Measurements from ENCODE around the gene MCC. TPM values are rescaled to one million over a fixed set of nuclear protein-coding genes. Genes with fewer than 3 reads are reported as not detected.

The MCC gene
- total RNA-seq, 2 experiments from 2014 or later, result 0.25 TPM; not detected in 1

DNA sequence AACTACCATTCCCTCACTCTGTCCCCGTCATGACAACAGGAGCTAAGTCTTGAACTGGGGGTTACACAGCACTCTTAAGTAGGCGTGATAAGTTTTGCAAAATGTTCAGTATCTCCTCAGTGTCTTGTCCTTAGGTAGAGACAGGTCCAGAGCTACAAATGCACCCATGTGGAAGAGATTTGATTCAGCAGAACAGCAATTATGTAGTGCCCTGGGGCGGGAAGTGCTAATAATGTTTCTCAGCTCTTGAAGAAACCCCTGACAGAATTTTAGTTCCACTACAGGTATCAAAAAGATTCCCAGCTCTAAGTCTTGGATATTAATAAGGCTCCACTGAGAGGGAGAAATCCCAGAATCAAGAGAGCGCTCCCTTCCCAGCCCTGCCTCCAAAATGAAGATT is 462.0 kb downstream of the MCC start:
- H3K4me1 ChIP-seq (ENCODE audit: insufficient read depth, low read length, poor library complexity, severe bottlenecking), result peaks cover 22% of the 10 kb centered on the region
- H3K9me2 ChIP-seq (ENCODE audit: insufficient read depth, low read length), result no peaks in the 10 kb centered on the region
- H3K79me2 ChIP-seq (ENCODE audit: insufficient read depth, low read depth, low read length), result no peaks in the 10 kb centered on the region
- peaks cover 22% of the 10 kb centered on the region; the same call in 1 of the 2 replicates for H3K36me3 ChIP-seq (ENCODE audit: insufficient read depth, low read length)
- H3K27ac ChIP-seq (ENCODE audit: low read depth, low read length, poor library complexity, severe bottlenecking), result no peak overlapping the region
- intact Hi-C loops (cut with micrococcal nuclease; ENCODE audit: unreplicated experiment), result no loop called here
- no peak overlapping the region for H3K4me3 ChIP-seq (ENCODE audit: low read depth, low read length, poor library complexity, severe bottlenecking)
- H3K4me2 ChIP-seq (ENCODE audit: low read length), result no peak overlapping the region
- BruUV-seq (replicated peaks), result no TSS peak
- ChIA-PET CTCF (ENCODE audit: unreplicated experiment) (no interaction called here), POLR2A (no interaction called here)
- TF ChIP-seq EZH2phosphoT487 (IDR thresholded peaks at IDR 0.05; ENCODE audit: borderline replicate concordance, low read depth, low read length), result no peak
- TF ChIP-seq, protein P1, sequence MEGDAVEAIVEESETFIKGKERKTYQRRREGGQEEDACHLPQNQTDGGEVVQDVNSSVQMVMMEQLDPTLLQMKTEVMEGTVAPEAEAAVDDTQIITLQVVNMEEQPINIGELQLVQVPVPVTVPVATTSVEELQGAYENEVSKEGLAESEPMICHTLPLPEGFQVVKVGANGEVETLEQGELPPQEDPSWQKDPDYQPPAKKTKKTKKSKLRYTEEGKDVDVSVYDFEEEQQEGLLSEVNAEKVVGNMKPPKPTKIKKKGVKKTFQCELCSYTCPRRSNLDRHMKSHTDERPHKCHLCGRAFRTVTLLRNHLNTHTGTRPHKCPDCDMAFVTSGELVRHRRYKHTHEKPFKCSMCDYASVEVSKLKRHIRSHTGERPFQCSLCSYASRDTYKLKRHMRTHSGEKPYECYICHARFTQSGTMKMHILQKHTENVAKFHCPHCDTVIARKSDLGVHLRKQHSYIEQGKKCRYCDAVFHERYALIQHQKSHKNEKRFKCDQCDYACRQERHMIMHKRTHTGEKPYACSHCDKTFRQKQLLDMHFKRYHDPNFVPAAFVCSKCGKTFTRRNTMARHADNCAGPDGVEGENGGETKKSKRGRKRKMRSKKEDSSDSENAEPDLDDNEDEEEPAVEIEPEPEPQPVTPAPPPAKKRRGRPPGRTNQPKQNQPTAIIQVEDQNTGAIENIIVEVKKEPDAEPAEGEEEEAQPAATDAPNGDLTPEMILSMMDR (conservative IDR thresholded peaks at IDR 0.05; ENCODE audit: low read length), result no peak
- no peak overlapping the region for H2AFZ ChIP-seq (ENCODE audit: low read length)
- H4K20me1 ChIP-seq (ENCODE audit: insufficient read depth, low read length), result no peaks in the 10 kb centered on the region
- no peaks in the 10 kb centered on the region for H3K9me3 ChIP-seq (ENCODE audit: low read length)
- no peak for DNase-seq (ENCODE audit: low spot score)

DNA sequence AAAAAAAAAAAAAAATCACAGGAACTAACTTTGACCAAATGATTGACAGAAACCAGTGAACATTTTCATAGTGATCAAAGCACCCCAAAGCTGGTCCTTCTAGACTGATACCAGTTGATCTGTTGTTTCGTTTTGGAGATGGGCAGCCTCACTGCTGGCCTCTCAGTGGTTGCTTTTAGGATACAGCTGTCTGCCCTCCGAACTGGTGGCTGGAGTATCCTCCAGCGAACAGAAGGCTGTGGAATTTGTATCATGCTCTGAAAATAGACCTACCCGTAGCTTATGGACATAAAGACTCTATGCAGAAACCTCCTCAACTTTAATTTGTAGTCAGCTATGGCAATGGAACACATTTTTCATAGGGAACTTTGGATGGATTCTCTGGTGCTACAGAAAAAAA is 462.7 kb downstream of the MCC start:
- H3K36me3 ChIP-seq (ENCODE audit: insufficient read depth, low read length), result peaks cover 28% of the 10 kb centered on the region
- no peak overlapping the region for H3K4me3 ChIP-seq (ENCODE audit: low read depth, low read length, poor library complexity, severe bottlenecking)
- no peaks in the 10 kb centered on the region for H3K9me3 ChIP-seq (ENCODE audit: low read length)
- no TSS peak for BruUV-seq (replicated peaks)
- no peaks in the 10 kb centered on the region for H3K9me2 ChIP-seq (ENCODE audit: insufficient read depth, low read length)
- H3K79me2 ChIP-seq (ENCODE audit: insufficient read depth, low read depth, low read length), result no peaks in the 10 kb centered on the region
- no peaks in the 10 kb centered on the region for H4K20me1 ChIP-seq (ENCODE audit: insufficient read depth, low read length)
- ChIA-PET POLR2A (interaction anchor here (0.6 to 0.7 kb wide), 3 partner anchors 31 to 115 kb away, joined by 4 to 5 read pairs (median 5); no protein-coding TSS in a partner anchor), CTCF (ENCODE audit: unreplicated experiment) (no interaction called here)
- TF ChIP-seq, protein P1 (conservative IDR thresholded peaks at IDR 0.05; ENCODE audit: low read length), result no peak
- no peak for TF ChIP-seq EZH2phosphoT487 (IDR thresholded peaks at IDR 0.05; ENCODE audit: borderline replicate concordance, low read depth, low read length)
- no peak overlapping the region for H3K27ac ChIP-seq (ENCODE audit: low read depth, low read length, poor library complexity, severe bottlenecking)
- no peak for DNase-seq (ENCODE audit: low spot score)
- H3K4me1 ChIP-seq (ENCODE audit: insufficient read depth, low read length, poor library complexity, severe bottlenecking), result peaks cover 28% of the 10 kb centered on the region
- intact Hi-C loops (cut with micrococcal nuclease; ENCODE audit: unreplicated experiment), result no loop called here
- no peak overlapping the region for H3K4me2 ChIP-seq (ENCODE audit: low read length)
- H2AFZ ChIP-seq (ENCODE audit: low read length), result no peak overlapping the region

DNA sequence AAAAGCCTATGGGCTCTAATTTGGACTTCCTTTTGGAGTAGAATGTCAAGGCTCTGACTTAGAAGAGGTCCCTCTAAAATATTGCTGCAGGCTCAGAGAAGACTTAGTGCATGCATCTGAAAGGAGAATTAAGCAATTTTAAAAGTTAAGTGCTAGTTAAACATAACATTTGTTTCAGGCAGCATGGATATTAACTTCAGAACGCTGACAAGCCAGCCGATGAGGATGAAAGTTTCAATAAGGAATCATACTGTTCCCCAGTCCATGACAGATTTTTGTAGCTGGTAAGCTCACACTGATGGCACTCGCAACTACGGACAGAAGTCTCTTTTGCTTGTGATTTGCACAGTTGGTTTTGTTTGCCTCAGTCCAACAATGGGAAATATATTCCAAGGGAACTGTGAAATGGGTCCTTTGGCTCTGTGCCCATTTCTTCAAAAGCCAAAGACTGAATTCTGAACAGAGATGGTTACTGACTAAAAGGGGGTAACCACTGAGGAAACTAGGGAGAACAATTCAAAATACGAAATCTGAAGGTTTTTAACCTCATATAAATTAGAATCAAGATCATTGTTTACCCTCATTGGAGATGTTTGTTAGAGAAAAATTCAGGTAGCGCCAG is 464.1 kb downstream of the MCC start:
- H3K36me3 ChIP-seq (ENCODE audit: insufficient read depth, low read length), result peaks cover 42% of the 10 kb centered on the region
- ChIA-PET POLR2A (interaction anchor here (1.1 to 1.4 kb wide), 3 partner anchors 10 to 45 kb away, joined by 3 to 6 read pairs (median 5); no protein-coding TSS in a partner anchor), CTCF (ENCODE audit: unreplicated experiment) (interaction anchor here (0.7 kb wide), 1 partner anchor 332 kb away, joined by 3 read pairs; no protein-coding TSS in a partner anchor)
- H3K9me2 ChIP-seq (ENCODE audit: insufficient read depth, low read length), result no peaks in the 10 kb centered on the region
- no peaks in the 10 kb centered on the region for H3K79me2 ChIP-seq (ENCODE audit: insufficient read depth, low read depth, low read length)
- H3K9me3 ChIP-seq (ENCODE audit: low read length), result no peaks in the 10 kb centered on the region
- DNase-seq (ENCODE audit: low spot score), result no peak
- BruUV-seq (replicated peaks), result no TSS peak
- H3K4me2 ChIP-seq (ENCODE audit: low read length), result no peak overlapping the region
- H3K4me1 ChIP-seq (ENCODE audit: insufficient read depth, low read length, poor library complexity, severe bottlenecking), result peaks cover 31% of the 10 kb centered on the region
- intact Hi-C loops (cut with micrococcal nuclease; ENCODE audit: unreplicated experiment), result no loop called here
- TF ChIP-seq, protein P1 (conservative IDR thresholded peaks at IDR 0.05; ENCODE audit: low read length), result no peak
- no peak for TF ChIP-seq EZH2phosphoT487 (IDR thresholded peaks at IDR 0.05; ENCODE audit: borderline replicate concordance, low read depth, low read length)
- H4K20me1 ChIP-seq (ENCODE audit: insufficient read depth, low read length), result no peaks in the 10 kb centered on the region
- H2AFZ ChIP-seq (ENCODE audit: low read length), result no peak overlapping the region
- H3K27ac ChIP-seq (ENCODE audit: low read depth, low read length, poor library complexity, severe bottlenecking), result no peak overlapping the region
- H3K4me3 ChIP-seq (ENCODE audit: low read depth, low read length, poor library complexity, severe bottlenecking), result no peak overlapping the region
